NB4 (cell line): ENCODE data around the gene FLNC.

Experiments
- DNase-seq: peaks from one replicate; pipeline ENCODE4 v3.0.0; 2010; ENCODE audit warnings: low read depth
- H3K4me3 ChIP-seq: one replicate; pipeline ENCODE4 v1.5.1; 2011; ENCODE audit warnings: mild to moderate bottlenecking, low read depth, low read length, moderate library complexity
- CTCF ChIP-seq: IDR thresholded peaks from one replicate; pipeline ENCODE4 v1.5.1; 2012; ENCODE audit warnings: low read depth, low read length
- MAX ChIP-seq: IDR thresholded peaks from 2 replicates; pipeline ENCODE4 v1.6.1; 2011; ENCODE audit warnings: low read depth, low read length
- MYC ChIP-seq: IDR thresholded peaks from 2 replicates; pipeline ENCODE4 v1.6.1; 2011; ENCODE audit warnings: low read depth, low read length
- POLR2A ChIP-seq: IDR thresholded peaks from 2 replicates; pipeline ENCODE4 v1.6.1; 2011; ENCODE audit warnings: mild to moderate bottlenecking; ENCODE audit not compliant: insufficient read length; ENCODE audit errors: extremely low read depth

The FLNC gene

DNA sequence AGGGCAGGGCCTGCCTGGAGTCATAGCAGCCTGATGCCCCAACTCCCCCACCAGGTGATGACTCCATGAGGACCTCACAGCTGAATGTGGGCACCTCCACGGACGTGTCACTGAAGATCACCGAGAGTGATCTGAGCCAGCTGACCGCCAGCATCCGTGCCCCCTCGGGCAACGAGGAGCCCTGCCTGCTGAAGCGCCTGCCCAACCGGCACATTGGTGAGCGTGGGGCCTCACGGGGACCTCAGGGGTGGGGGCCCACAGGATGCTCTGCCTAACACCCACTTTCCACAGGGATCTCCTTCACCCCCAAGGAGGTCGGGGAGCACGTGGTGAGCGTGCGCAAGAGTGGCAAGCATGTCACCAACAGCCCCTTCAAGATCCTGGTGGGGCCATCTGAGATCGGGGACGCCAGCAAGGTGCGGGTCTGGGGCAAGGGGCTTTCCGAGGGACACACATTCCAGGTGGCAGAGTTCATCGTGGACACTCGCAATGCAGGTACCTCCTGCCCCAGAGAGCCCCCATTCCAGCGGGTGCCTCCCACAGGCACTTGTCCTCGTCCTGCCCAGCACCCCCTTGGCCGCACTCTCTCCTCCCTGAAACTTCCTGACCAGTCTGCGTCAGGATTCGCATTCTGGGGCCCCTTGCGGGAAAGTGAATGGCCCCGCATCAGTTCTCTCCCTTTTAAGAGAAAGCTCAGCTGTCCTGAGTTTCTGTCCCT is 22.5 kb downstream of the FLNC start:
- DNase-seq = no peak
- TF ChIP-seq MAX (no peak), MYC (no peak), POLR2A (no peak), CTCF (no peak)
- no peak overlapping the region for H3K4me3 ChIP-seq

- no peak for DNase-seq
- TF ChIP-seq MYC (no peak), MAX (no peak), CTCF (no peak), POLR2A (no peak)
- no peak overlapping the region for H3K4me3 ChIP-seq
These were observed 23.6 kb downstream of the FLNC start for GRCh38 chr7:128853799-128854198.

- H3K4me3 ChIP-seq = no peak overlapping the region
- no peak for TF ChIP-seq MYC
- no peak for TF ChIP-seq CTCF
- TF ChIP-seq POLR2A = no peak
- no peak for TF ChIP-seq MAX
- no peak for DNase-seq
These were observed 24.2 kb downstream of the FLNC start for GRCh38 chr7:128854396-128854795.

- no peak for DNase-seq
- no peak overlapping the region for H3K4me3 ChIP-seq
- TF ChIP-seq CTCF = no peak
- TF ChIP-seq POLR2A = no peak
- no peak for TF ChIP-seq MAX
- no peak for TF ChIP-seq MYC
These were observed 25.4 kb downstream of the FLNC start for GRCh38 chr7:128855559-128855958.

DNA sequence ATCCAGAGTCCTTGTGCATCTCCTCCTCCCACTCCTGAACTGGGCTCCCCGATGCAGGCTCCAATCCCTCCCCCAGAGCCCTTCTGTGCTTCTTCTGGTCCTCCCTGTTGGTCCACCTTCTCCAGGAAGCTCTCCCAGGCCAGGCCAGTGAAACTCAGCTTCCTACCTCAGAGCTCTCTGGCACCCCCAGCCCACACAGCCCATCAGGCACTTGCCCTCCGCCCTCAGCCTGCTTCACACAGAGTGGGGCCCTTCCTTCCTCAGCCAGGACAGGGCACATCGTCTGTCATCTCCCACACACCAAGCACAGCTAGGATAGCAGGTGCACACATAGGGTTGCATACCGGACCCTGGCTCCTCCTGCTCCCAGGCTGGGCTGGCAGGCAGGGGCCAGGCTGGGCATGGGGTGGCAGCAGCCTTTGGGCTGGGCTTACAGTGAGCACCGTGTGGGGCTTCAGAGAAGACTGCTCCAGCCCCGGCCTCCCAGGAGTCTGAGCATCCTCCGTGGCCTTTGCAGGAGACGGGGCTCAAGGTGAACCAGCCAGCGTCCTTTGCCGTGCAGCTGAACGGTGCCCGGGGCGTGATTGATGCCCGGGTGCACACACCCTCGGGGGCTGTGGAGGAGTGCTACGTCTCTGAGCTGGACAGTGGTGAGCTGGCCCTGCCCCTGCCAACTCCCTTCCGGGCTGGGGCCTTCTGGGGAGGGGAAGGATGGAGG is 26.0 kb downstream of the FLNC start:
- no peak for DNase-seq
- no peak for TF ChIP-seq CTCF
- no peak for TF ChIP-seq MYC
- no peak for TF ChIP-seq POLR2A
- no peak for TF ChIP-seq MAX
- H3K4me3 ChIP-seq = no peak overlapping the region
